Measurements from ENCODE around the gene MIAT.

The MIAT gene

GRCh38 chr22:26631282-26631681 is 26.1 kb upstream of the MIAT start:
- no peak for DNase-seq (ENCODE audit: low read depth in 1 of 2, low spot score in 1 of 2)

GRCh38 chr22:26632422-26633155 is 24.8 kb upstream of the MIAT start:
- no peak for DNase-seq (ENCODE audit: low read depth in 1 of 2, low spot score in 1 of 2)

- no peak for DNase-seq (ENCODE audit: low read depth in 1 of 2, low spot score in 1 of 2)
Observed at GRCh38 chr22:26634189-26634588, 23.2 kb upstream of the MIAT start.

GRCh38 chr22:26635117-26635516 is 22.3 kb upstream of the MIAT start:
- DNase-seq (ENCODE audit: low read depth in 1 of 2, low spot score in 1 of 2), result no peak

- no peak for DNase-seq (ENCODE audit: low read depth in 1 of 2, low spot score in 1 of 2)
Observed at GRCh38 chr22:26636296-26636695, 21.1 kb upstream of the MIAT start.

GRCh38 chr22:26642465-26643417 is 14.6 kb upstream of the MIAT start:
- peak; percentile 38 to 65 for DNase-seq (ENCODE audit: low read depth in 1 of 2, low spot score in 1 of 2)

GRCh38 chr22:26643418-26644100 is 13.8 kb upstream of the MIAT start:
- DNase-seq (ENCODE audit: low read depth in 1 of 2, low spot score in 1 of 2), result no peak

- DNase-seq (ENCODE audit: low read depth in 1 of 2, low spot score in 1 of 2), result no peak
Observed at GRCh38 chr22:26646158-26646557, 11.2 kb upstream of the MIAT start.

GRCh38 chr22:26648011-26648497 is 9.3 kb upstream of the MIAT start:
- DNase-seq (ENCODE audit: low read depth in 1 of 2, low spot score in 1 of 2), result no peak

GRCh38 chr22:26648528-26649388 is 8.6 kb upstream of the MIAT start:
- DNase-seq (ENCODE audit: low read depth in 1 of 2, low spot score in 1 of 2), result no peak

GRCh38 chr22:26650722-26651421 is 6.5 kb upstream of the MIAT start:
- DNase-seq (ENCODE audit: low read depth in 1 of 2, low spot score in 1 of 2), result no peak

GRCh38 chr22:26651815-26652214 is 5.6 kb upstream of the MIAT start:
- DNase-seq (ENCODE audit: low read depth in 1 of 2, low spot score in 1 of 2), result no peak

- DNase-seq (ENCODE audit: low read depth in 1 of 2, low spot score in 1 of 2), result no peak
Observed at GRCh38 chr22:26658161-26658560, 773 bp downstream of the MIAT start.

- DNase-seq (ENCODE audit: low read depth in 1 of 2, low spot score in 1 of 2), result peak; percentile 51 to 59
Observed at GRCh38 chr22:26658671-26659478, 1.5 kb downstream of the MIAT start.

GRCh38 chr22:26660356-26660755 is 3.0 kb downstream of the MIAT start:
- DNase-seq (ENCODE audit: low read depth in 1 of 2, low spot score in 1 of 2), result no peak

- DNase-seq (ENCODE audit: low read depth in 1 of 2, low spot score in 1 of 2), result no peak
Observed at GRCh38 chr22:26660961-26661578, 3.7 kb downstream of the MIAT start.

- no peak for DNase-seq (ENCODE audit: low read depth in 1 of 2, low spot score in 1 of 2)
Observed at GRCh38 chr22:26662160-26662559, 4.8 kb downstream of the MIAT start.

GRCh38 chr22:26663374-26663923 is 6.1 kb downstream of the MIAT start:
- DNase-seq (ENCODE audit: low read depth in 1 of 2, low spot score in 1 of 2), result no peak
